OCI-LY3 (cell line): ENCODE data around the gene RAE1.

Source experiments
- CTCF ChIP-seq: fragments of 200-600, 300-600 bp; sonication (generic); IDR thresholded peaks from 2 replicates; pipeline ENCODE4 v1.5.1; 2014; ENCODE audit warnings: antibody characterized with exemption, low read length, low read depth
- EZH2phosphoT487 ChIP-seq: fragments of 200-600 bp; shearing (Covaris generic); IDR thresholded peaks from 2 replicates; pipeline ENCODE4 v1.6.1; 2018; ENCODE audit warnings: antibody characterized with exemption, mixed run types, low read depth

DNA sequence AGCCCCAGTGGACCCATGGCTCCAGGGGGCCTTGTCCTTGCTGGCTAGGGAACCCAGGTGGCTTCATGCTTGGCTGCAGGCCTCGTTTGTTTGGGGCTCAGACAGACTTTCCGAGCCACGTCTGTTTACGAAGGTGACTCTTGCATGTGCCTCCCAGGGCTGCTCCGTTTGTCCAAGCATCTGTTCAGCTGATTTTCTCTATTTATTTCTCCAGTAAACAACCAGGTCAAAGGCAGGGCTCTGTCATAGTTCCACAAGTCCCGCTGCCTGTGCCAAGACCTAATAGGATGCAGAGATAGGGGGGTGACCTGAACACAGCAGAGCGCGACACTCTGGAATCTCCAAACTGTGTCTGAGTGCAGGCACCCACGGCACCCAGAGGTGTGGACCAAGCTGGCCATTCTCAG, 34.3 kb upstream of the RAE1 start:
- no peak for TF ChIP-seq CTCF
- no peak for TF ChIP-seq EZH2phosphoT487
